Measurements from ENCODE around the gene ZBTB21. TPM values are rescaled to one million over a fixed set of nuclear protein-coding genes. Genes with fewer than 3 reads are reported as not detected.
A peak's percentile ranks its signal among the peaks of the same experiment; 100 is the strongest.

Gene ZBTB21
- total and polyA plus RNA-seq, 9 of the 15 experiments (the other 6 are each of a cell fraction or from before 2014, with no cell fraction given), result 2.2 to 15.2 (median 8.7) TPM

- TF ChIP-seq CTCF (IDR thresholded peaks at IDR 0.05 in 2 of 3, conservative IDR thresholded peaks at IDR 0.05 in 1 of 3; ENCODE audit: insufficient read depth in 2 of 3, low read depth in 1 of 3, low read length in 3 of 3) (no peak), TBL1XR1 (IDR thresholded peaks at IDR 0.05; ENCODE audit: low read length in 2 of 2) (peak in 1 of 2 experiments; percentile 94; a peak in 2 of 4 replicates), NRF1 (conservative IDR thresholded peaks at IDR 0.05 in 1 of 2, IDR thresholded peaks at IDR 0.05 in 1 of 2) (peak; percentile 99), FOXK2 (conservative IDR thresholded peaks at IDR 0.05 in 1 of 2, IDR thresholded peaks at IDR 0.05 in 1 of 2; ENCODE audit: low read depth in 2 of 2) (peak; percentile 16 to 37; a peak in 2 of 4 replicates), RBFOX2 (IDR thresholded peaks at IDR 0.05; ENCODE audit: low read depth, low read length) (peak; percentile 87), SMAD3 (CRISPR knock-in tag; conservative IDR thresholded peaks at IDR 0.05) (0 out of 2 replicates have a peak, but pooled peaks have one; percentile 50), ZNF197 (CRISPR knock-in tag; IDR thresholded peaks at IDR 0.05; ENCODE audit: low read depth) (0 out of 2 replicates have a peak, but pooled peaks have one; percentile 49), ELF1 (tag; IDR thresholded peaks at IDR 0.05) (0 out of 2 replicates have a peak, but pooled peaks have one; percentile 7), ZNF407 (IDR thresholded peaks at IDR 0.05; ENCODE audit: low read depth) (no peak), FOXK1 (CRISPR knock-in tag; IDR thresholded peaks at IDR 0.05; ENCODE audit: borderline replicate concordance) (no peak), ZNF449 (CRISPR knock-in tag; IDR thresholded peaks at IDR 0.05) (0 out of 2 replicates have a peak, but pooled peaks have one; percentile 15), ZNF583 (CRISPR knock-in tag; IDR thresholded peaks at IDR 0.05) (peak; percentile 22; the same call in 1 of the 2 replicates), HNRNPL (IDR thresholded peaks at IDR 0.05; ENCODE audit: low read depth, low read length) (peak; percentile 27; the same call in 1 of the 2 replicates), ZNF764 (CRISPR knock-in tag; IDR thresholded peaks at IDR 0.05; ENCODE audit: low read depth) (peak; percentile 61; the same call in 1 of the 2 replicates), ZNF239 (CRISPR knock-in tag; IDR thresholded peaks at IDR 0.05) (peak; percentile 46; the same call in 1 of the 2 replicates), SIN3B (IDR thresholded peaks at IDR 0.05; ENCODE audit: low read depth) (no peak)
Observed at GRCh38 chr21:42009831-42010506, at the start of gene ZBTB21 (continued).

Data from K562 (cell line).